Neural progenitor cell (in vitro differentiated cells): ENCODE data around the gene NT5C2. TPM values are rescaled to one million over a fixed set of nuclear protein-coding genes. Genes with fewer than 3 reads are reported as not detected.

ENCODE experiments used
- DNase-seq: peaks from one replicate; pipeline ENCODE4 v3.0.0-alpha.2; 2016; ENCODE audit warnings: low spot score
- H2AFZ ChIP-seq: fragments of 200-600 bp; sonication (generic); replicated peaks from 2 replicates; pipeline ENCODE4 v1.6.1; 2016; ENCODE audit warnings: antibody characterized with exemption
- H3F3A ChIP-seq: fragments of 200-600 bp; sonication (generic); 2 replicates; pipeline ENCODE4 v1.6.1; 2016; ENCODE audit warnings: antibody characterized with exemption, low read depth
- H3K27ac ChIP-seq: fragments of 200-600 bp; sonication (generic); 2 replicates; pipeline ENCODE4 v1.5.1; 2016; ENCODE audit warnings: mild to moderate bottlenecking
- H3K27me3 ChIP-seq: fragments of 200-600 bp; sonication (generic); 2 replicates; pipeline ENCODE4 v1.6.1; 2016; ENCODE audit warnings: mild to moderate bottlenecking, moderate library complexity
- H3K36me3 ChIP-seq: fragments of 200-600 bp; sonication (generic); 2 replicates; pipeline ENCODE4 v1.5.1; 2016
- H3K4me1 ChIP-seq: fragments of 200-600 bp; sonication (generic); 2 replicates; pipeline ENCODE4 v1.6.1; 2016; ENCODE audit warnings: mixed run types
- H3K4me2 ChIP-seq: fragments of 200-600 bp; sonication (generic); 2 replicates; pipeline ENCODE4 v1.6.1; 2016
- H3K4me3 ChIP-seq: fragments of 200-600 bp; sonication (generic); 2 replicates; pipeline ENCODE4 v1.5.1; 2016
- H3K79me2 ChIP-seq: fragments of 200-600 bp; sonication (generic); 2 replicates; pipeline ENCODE4 v1.6.1; 2016; ENCODE audit warnings: low read depth
- H3K9ac ChIP-seq: fragments of 200-600 bp; sonication (generic); 2 replicates; pipeline ENCODE4 v1.6.1; 2016
- H3K9me3 ChIP-seq: fragments of 200-600 bp; sonication (generic); 2 replicates; pipeline ENCODE4 v1.5.1; 2016; ENCODE audit warnings: low read depth
- H4K20me1 ChIP-seq: fragments of 200-600 bp; sonication (generic); 2 replicates; pipeline ENCODE4 v1.6.1; 2016; ENCODE audit warnings: low read depth
- H3K27ac Mint-ChIP-seq: 3 replicates; pipeline ENCODE4 v1.8.0; 2021; ENCODE audit warnings: mixed read lengths
- H3K27me3 Mint-ChIP-seq: 2 replicates; pipeline ENCODE4 v1.8.0; 2022; ENCODE audit warnings: low read depth, mild to moderate bottlenecking, inconsistent platforms, moderate library complexity, mixed read lengths; ENCODE audit not compliant: insufficient read depth
- H3K36me3 Mint-ChIP-seq: 3 replicates; pipeline ENCODE4 v1.8.0; 2021; ENCODE audit warnings: mixed read lengths
- H3K4me1 Mint-ChIP-seq: 3 replicates; pipeline ENCODE4 v1.8.0; 2021; ENCODE audit warnings: mixed read lengths
- H3K4me3 Mint-ChIP-seq: 3 replicates; pipeline ENCODE4 v1.8.0; 2021; ENCODE audit warnings: mild to moderate bottlenecking, moderate library complexity, mixed read lengths
- H3K9me3 Mint-ChIP-seq: 3 replicates; pipeline ENCODE4 v1.8.0; 2020; ENCODE audit warnings: mixed read lengths
- EZH2 ChIP-seq: fragments of 200-600 bp; sonication (generic); IDR thresholded peaks from 2 replicates; pipeline ENCODE4 v1.6.1; 2017; ENCODE audit warnings: antibody characterized with exemption, mild to moderate bottlenecking, moderate library complexity
- EZH2phosphoT487 ChIP-seq: fragments of 200-600 bp; sonication (generic); IDR thresholded peaks from 2 replicates; pipeline ENCODE4 v1.6.1; 2017; ENCODE audit warnings: antibody characterized with exemption
- total RNA-seq: library from RNA; depleted of rRNA; stranded (reverse); fragments of >200 nt; gene quantifications from 2 replicates; pipeline ENCODE4 v1.2.3, GENCODE V29; 2015; ENCODE audit warnings: low replicate concordance
- TF ChIP-seq, protein P1 (sequence below): fragments of 200-600 bp; sonication (generic); IDR thresholded peaks from 2 replicates; pipeline ENCODE4 v1.5.1; 2017; ENCODE audit warnings: antibody characterized with exemption, mild to moderate bottlenecking

NT5C2 gene
- total RNA-seq, 1 donor from 2014 or later: 63.6 TPM

DNA sequence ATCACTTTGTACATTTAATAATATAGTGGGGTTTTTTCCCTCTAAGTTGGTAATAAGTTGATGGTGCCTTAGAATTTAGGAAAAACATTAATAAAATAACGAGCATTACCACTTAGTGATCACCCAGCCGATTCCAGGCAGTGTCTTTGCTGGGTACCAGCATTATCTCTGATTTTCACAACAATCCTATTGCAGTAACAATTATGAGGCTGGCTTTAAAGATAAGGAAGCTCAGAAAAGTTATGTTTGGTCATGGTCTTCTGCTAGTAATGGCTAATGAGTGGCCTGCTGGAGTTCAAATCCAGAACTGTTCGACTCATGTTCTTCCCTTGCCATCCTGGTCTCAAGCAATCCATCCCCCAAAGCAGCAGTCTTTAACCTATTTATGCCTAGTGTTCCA lies 147.1 kb downstream of the NT5C2 start:
- H3K27me3 ChIP-seq: no peaks in the 10 kb centered on the region
- no peaks in the 10 kb centered on the region for H3K36me3 Mint-ChIP-seq

DNA sequence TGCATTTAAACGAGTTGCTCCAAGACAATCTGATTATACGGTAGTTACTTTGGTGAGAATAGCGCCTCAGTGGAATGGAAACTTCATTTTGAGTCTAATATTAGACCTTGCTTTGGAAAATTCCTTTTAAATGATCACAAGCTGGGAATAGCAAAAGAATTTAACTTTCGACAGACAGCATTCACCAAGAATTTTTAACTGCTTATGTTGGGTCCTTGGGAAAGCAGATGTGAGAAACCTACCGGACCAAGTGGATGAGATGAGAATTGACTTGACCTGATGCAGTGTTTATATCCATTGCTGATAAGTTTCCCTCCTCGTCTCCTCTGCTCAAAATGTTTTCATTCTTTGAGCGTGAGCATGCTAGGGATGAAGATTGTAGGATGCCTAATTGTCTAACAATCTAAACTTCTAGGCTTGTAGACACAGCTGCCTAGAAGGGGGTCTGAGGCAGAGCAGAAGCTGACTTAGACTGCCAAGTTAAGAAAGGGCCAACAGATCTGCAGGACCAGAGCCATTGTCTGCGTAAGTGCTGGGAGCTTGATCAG lies 148.1 kb downstream of the NT5C2 start:
- no peaks in the 10 kb centered on the region for H3K9me3 Mint-ChIP-seq
- Histone ChIP-seq H3K79me2 (no peaks in the 10 kb centered on the region), H3F3A (no peaks in the 10 kb centered on the region), H3K36me3 (no peaks in the 10 kb centered on the region), H3K4me2 (peak overlapping the region; percentile 3), H3K4me1 (peaks cover 14% of the 10 kb centered on the region), H3K9ac (no peak overlapping the region), H3K27ac (no peak overlapping the region), H3K27me3 (no peaks in the 10 kb centered on the region), H4K20me1 (no peaks in the 10 kb centered on the region), H3K9me3 (no peaks in the 10 kb centered on the region), H2AFZ (no peak overlapping the region), H3K4me3 (no peak overlapping the region)
- H3K27ac Mint-ChIP-seq: peak overlapping the region; percentile 67
- no peak overlapping the region for H3K4me3 Mint-ChIP-seq
- no peaks in the 10 kb centered on the region for H3K36me3 Mint-ChIP-seq
- H3K4me1 Mint-ChIP-seq: peaks cover 31% of the 10 kb centered on the region
- TF ChIP-seq EZH2 (no peak), EZH2phosphoT487 (no peak)
- TF ChIP-seq, protein P1, sequence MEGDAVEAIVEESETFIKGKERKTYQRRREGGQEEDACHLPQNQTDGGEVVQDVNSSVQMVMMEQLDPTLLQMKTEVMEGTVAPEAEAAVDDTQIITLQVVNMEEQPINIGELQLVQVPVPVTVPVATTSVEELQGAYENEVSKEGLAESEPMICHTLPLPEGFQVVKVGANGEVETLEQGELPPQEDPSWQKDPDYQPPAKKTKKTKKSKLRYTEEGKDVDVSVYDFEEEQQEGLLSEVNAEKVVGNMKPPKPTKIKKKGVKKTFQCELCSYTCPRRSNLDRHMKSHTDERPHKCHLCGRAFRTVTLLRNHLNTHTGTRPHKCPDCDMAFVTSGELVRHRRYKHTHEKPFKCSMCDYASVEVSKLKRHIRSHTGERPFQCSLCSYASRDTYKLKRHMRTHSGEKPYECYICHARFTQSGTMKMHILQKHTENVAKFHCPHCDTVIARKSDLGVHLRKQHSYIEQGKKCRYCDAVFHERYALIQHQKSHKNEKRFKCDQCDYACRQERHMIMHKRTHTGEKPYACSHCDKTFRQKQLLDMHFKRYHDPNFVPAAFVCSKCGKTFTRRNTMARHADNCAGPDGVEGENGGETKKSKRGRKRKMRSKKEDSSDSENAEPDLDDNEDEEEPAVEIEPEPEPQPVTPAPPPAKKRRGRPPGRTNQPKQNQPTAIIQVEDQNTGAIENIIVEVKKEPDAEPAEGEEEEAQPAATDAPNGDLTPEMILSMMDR: no peak
- no peak for DNase-seq
- H3K27me3 Mint-ChIP-seq: no peaks in the 10 kb centered on the region

More for the DNA sequence above, 147.1 kb downstream of the NT5C2 start:
- no peak overlapping the region for H2AFZ ChIP-seq
- TF ChIP-seq EZH2: no peak
- TF ChIP-seq, protein P1: no peak
- no peak for TF ChIP-seq EZH2phosphoT487
- DNase-seq: no peak
- no peak overlapping the region for H3K27ac ChIP-seq
- H3K4me3 ChIP-seq: no peak overlapping the region
- H3K4me1 ChIP-seq: peaks cover 14% of the 10 kb centered on the region
- no peaks in the 10 kb centered on the region for H3F3A ChIP-seq
- peaks cover 28% of the 10 kb centered on the region for H3K4me1 Mint-ChIP-seq
- no peaks in the 10 kb centered on the region for H3K36me3 ChIP-seq
- no peak overlapping the region for H3K4me2 ChIP-seq
- H3K9ac ChIP-seq: no peak overlapping the region
- no peaks in the 10 kb centered on the region for H4K20me1 ChIP-seq
- no peaks in the 10 kb centered on the region for H3K9me3 Mint-ChIP-seq
- H3K9me3 ChIP-seq: no peaks in the 10 kb centered on the region
- H3K27ac Mint-ChIP-seq: no peak overlapping the region
- no peaks in the 10 kb centered on the region for H3K27me3 Mint-ChIP-seq
- no peak overlapping the region for H3K4me3 Mint-ChIP-seq
- H3K79me2 ChIP-seq: no peaks in the 10 kb centered on the region

DNA sequence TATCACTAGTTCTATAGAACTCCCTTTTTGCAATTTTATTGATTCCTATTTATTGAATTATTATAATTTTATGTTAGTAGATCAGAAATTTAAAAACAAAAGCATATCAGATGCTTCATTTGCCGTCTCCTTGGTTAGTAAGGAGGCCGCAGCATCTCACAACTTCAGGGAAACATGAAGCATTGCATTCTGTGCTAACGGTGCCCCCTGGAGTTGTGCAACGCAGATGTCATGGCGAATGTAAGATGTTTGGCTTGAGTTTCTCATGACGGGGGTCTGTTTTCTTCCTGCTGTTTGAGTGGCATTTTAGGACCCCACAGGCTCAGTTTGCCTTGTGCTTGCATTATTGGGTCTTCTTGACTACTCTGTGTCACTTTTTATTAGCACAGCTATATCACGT lies 150.2 kb downstream of the NT5C2 start:
- Histone ChIP-seq H3K9me3 (no peaks in the 10 kb centered on the region), H3K79me2 (no peaks in the 10 kb centered on the region), H3K4me3 (no peak overlapping the region), H4K20me1 (no peaks in the 10 kb centered on the region), H3K4me2 (no peak overlapping the region), H3F3A (no peaks in the 10 kb centered on the region), H3K27ac (no peak overlapping the region), H3K4me1 (peaks cover 14% of the 10 kb centered on the region), H3K36me3 (no peaks in the 10 kb centered on the region), H3K27me3 (no peaks in the 10 kb centered on the region), H3K9ac (no peak overlapping the region), H2AFZ (no peak overlapping the region)
- no peak for DNase-seq
- no peaks in the 10 kb centered on the region for H3K9me3 Mint-ChIP-seq
- no peak overlapping the region for H3K4me3 Mint-ChIP-seq
- TF ChIP-seq EZH2phosphoT487 (no peak), EZH2 (no peak)
- TF ChIP-seq, protein P1: peak; percentile 25
- H3K27me3 Mint-ChIP-seq: no peaks in the 10 kb centered on the region
- no peaks in the 10 kb centered on the region for H3K36me3 Mint-ChIP-seq
- peaks cover 31% of the 10 kb centered on the region for H3K4me1 Mint-ChIP-seq
- no peak overlapping the region for H3K27ac Mint-ChIP-seq
